ENCODE measurements around the gene WLS.

The WLS gene

GRCh38 chr1:68218490-68218889 is 13.8 kb downstream of the WLS start:
- DNase-seq (ENCODE audit: low spot score in 2 of 2) (no peak), ATAC-seq (ENCODE audit: low read depth) (no peak)
- Mint-ChIP-seq H3K27me3 (peaks cover 10% of the 10 kb centered on the region), H3K36me3 (no peaks in the 10 kb centered on the region), H3K4me1 (no peaks in the 10 kb centered on the region), H3K27ac (no peak overlapping the region), H3K9me3 (no peaks in the 10 kb centered on the region), H3K4me3 (no peak overlapping the region)

GRCh38 chr1:68217618-68218017 is 14.7 kb downstream of the WLS start:
- ATAC-seq (ENCODE audit: low read depth) (no peak), DNase-seq (ENCODE audit: low spot score in 2 of 2) (no peak)
- no peak overlapping the region for H3K4me3 Mint-ChIP-seq
- H3K36me3 Mint-ChIP-seq: no peaks in the 10 kb centered on the region
- no peak overlapping the region for H3K27ac Mint-ChIP-seq
- peaks cover 6% of the 10 kb centered on the region for H3K27me3 Mint-ChIP-seq
- H3K9me3 Mint-ChIP-seq: no peaks in the 10 kb centered on the region
- H3K4me1 Mint-ChIP-seq: no peaks in the 10 kb centered on the region

- DNase-seq (ENCODE audit: low spot score in 2 of 2): no peak
Measured at GRCh38 chr1:68217060-68217554, 15.2 kb downstream of the WLS start.

DNA sequence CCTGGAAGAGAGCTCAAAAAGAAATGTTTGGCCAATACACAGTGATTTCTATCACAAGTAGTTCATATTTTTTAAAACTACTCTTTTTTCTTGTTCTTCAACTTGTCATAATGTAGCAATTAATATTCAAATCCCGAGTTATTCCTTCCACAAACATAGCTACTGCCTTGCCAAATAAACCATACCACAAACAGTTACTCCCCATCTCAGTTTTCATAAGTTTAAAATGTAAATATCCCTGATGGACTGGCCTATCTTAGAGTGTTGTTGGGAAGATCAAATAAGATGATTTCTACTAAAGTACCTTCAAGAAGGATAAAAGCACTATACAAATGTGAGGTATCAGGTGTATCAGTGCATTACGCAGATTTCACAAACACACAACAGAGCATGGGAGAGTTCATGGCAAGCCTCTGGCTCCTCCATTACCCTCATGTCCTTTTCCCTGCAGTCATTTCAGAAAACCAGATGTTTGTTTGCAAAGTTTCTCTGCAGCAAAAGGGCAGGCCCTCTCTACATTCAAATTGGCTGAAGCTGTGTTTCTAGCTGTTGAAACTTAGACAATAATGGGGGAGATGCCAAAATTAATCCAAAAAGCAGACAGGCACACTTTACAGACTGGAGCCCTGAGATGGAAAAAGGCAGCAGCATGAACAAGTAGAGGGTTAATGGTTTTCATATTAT is 16.1 kb downstream of the WLS start:
- no peak overlapping the region for H3K27ac Mint-ChIP-seq
- no peak overlapping the region for H3K4me3 Mint-ChIP-seq
- no peaks in the 10 kb centered on the region for H3K36me3 Mint-ChIP-seq
- H3K9me3 Mint-ChIP-seq: no peaks in the 10 kb centered on the region
- no peaks in the 10 kb centered on the region for H3K4me1 Mint-ChIP-seq
- H3K27me3 Mint-ChIP-seq: peaks cover 8% of the 10 kb centered on the region
- no peak for DNase-seq (ENCODE audit: low spot score in 2 of 2)
- ATAC-seq (ENCODE audit: low read depth): no peak

More at GRCh38 chr1:68217060-68217554, 15.2 kb downstream of the WLS start:
- no peak overlapping the region for H3K27ac Mint-ChIP-seq
- H3K9me3 Mint-ChIP-seq: no peaks in the 10 kb centered on the region
- no peaks in the 10 kb centered on the region for H3K4me1 Mint-ChIP-seq
- H3K27me3 Mint-ChIP-seq: peaks cover 6% of the 10 kb centered on the region
- no peak overlapping the region for H3K4me3 Mint-ChIP-seq
- no peak for ATAC-seq (ENCODE audit: low read depth)
- no peaks in the 10 kb centered on the region for H3K36me3 Mint-ChIP-seq

DNA sequence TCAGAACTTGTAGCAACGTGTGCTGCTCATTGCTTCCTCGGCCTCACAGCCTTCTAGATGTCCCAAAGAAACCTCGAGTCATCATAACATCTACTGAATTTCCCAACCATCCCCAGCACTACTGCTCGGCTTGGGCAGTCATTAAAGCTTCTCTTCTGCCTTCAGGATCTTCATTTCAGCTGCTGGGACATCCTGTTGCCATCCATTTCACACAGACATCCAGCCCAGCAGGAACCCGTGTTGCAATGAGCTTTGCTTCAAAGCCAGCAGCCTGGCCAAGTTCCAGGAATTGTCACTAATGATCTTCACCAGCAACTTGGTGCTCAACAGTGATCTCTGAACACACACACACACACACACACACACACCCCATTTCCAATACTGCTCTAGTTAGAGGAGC is 18.5 kb downstream of the WLS start:
- no peak overlapping the region for H3K27ac Mint-ChIP-seq
- no peak overlapping the region for H3K4me3 Mint-ChIP-seq
- no peaks in the 10 kb centered on the region for H3K36me3 Mint-ChIP-seq
- DNase-seq (ENCODE audit: low spot score in 2 of 2): no peak
- peaks cover 11% of the 10 kb centered on the region for H3K27me3 Mint-ChIP-seq
- no peaks in the 10 kb centered on the region for H3K9me3 Mint-ChIP-seq
- no peaks in the 10 kb centered on the region for H3K4me1 Mint-ChIP-seq
- no peak for ATAC-seq (ENCODE audit: low read depth)

DNA sequence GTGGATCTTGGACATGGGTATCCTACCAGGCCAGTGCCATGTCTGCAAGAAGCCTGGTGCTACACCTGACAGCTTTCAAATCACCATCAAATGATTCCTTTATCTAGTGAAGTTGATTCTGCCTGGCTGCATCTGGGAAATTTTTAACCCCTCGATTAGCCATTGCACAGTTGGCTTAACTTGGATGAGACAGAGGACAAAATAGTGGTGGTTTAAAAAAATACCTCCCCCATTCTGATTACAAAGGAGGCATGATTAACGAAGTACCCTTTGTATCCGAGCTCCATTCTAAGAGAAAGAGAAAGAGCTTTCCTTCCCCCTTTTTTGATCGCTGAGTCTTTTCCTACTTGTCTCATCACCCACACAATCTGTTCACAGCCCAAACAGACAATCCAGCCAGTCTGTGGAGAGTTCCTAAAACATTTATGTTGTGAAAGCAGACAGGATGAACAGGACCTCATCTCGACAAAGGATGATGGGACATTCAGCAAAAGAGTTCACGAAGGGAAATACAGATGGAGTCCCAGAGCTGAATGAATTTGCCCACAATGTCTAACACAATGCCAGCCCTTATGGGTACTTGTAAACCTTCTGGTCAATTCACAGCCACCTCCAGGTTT is 20.5 kb downstream of the WLS start:
- H3K4me3 Mint-ChIP-seq: no peak overlapping the region
- H3K4me1 Mint-ChIP-seq: no peaks in the 10 kb centered on the region
- no peak overlapping the region for H3K27ac Mint-ChIP-seq
- DNase-seq (ENCODE audit: low spot score in 2 of 2) (no peak), ATAC-seq (ENCODE audit: low read depth) (no peak)
- no peaks in the 10 kb centered on the region for H3K9me3 Mint-ChIP-seq
- H3K27me3 Mint-ChIP-seq: peaks cover 9% of the 10 kb centered on the region
- H3K36me3 Mint-ChIP-seq: no peaks in the 10 kb centered on the region

DNA sequence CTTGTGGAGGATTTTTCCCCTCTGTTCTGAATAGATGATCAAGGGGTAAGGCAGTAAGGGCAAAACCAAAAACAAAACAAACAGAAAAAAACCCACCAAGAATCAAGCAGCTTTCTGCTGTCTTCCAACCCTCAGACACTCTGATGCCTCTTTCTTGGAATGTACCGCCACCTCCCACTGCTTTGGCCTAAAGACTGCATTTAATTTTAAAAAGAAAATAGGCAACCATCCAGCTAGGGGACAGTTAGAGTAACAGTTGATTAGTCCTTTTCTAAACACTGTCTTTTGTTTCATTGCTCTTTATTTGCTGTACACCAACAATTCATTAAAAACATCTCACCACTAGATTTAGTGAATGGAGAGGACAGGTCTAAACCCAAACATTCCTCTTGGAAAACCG is 21.5 kb downstream of the WLS start:
- peaks cover 9% of the 10 kb centered on the region for H3K27me3 Mint-ChIP-seq
- no peak overlapping the region for H3K4me3 Mint-ChIP-seq
- no peaks in the 10 kb centered on the region for H3K4me1 Mint-ChIP-seq
- H3K27ac Mint-ChIP-seq: no peak overlapping the region
- no peaks in the 10 kb centered on the region for H3K9me3 Mint-ChIP-seq
- DNase-seq (ENCODE audit: low spot score in 2 of 2): no peak
- no peaks in the 10 kb centered on the region for H3K36me3 Mint-ChIP-seq
- ATAC-seq (ENCODE audit: low read depth): no peak

DNA sequence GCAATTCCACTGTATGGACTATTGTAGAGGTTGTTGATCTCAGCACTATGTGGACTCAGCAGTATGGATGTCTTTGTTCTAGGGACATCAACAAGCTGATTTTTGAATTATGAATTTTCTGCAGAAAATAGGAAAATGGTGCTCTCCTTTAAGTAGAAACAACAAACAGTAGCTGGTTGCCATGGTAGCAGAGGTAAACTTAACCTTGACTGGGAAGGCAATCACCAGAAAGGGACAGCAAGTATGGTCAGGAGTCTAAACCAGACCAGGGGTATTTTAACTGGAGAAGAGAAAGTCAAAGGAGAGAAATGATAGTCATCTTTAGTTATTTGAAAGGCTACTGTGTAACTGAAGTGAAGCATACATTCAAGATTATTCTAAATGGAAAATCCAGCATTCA is 22.3 kb downstream of the WLS start:
- H3K27me3 Mint-ChIP-seq: peaks cover 9% of the 10 kb centered on the region
- H3K9me3 Mint-ChIP-seq: no peaks in the 10 kb centered on the region
- no peak for ATAC-seq (ENCODE audit: low read depth)
- no peak overlapping the region for H3K27ac Mint-ChIP-seq
- H3K4me3 Mint-ChIP-seq: no peak overlapping the region
- no peaks in the 10 kb centered on the region for H3K36me3 Mint-ChIP-seq
- no peaks in the 10 kb centered on the region for H3K4me1 Mint-ChIP-seq
- DNase-seq (ENCODE audit: low spot score in 2 of 2): no peak

GRCh38 chr1:68206848-68207689 is 25.3 kb downstream of the WLS start:
- H3K4me1 Mint-ChIP-seq: no peaks in the 10 kb centered on the region
- DNase-seq (ENCODE audit: low spot score in 2 of 2) (no peak), ATAC-seq (ENCODE audit: low read depth) (no peak)
- no peaks in the 10 kb centered on the region for H3K36me3 Mint-ChIP-seq
- no peaks in the 10 kb centered on the region for H3K9me3 Mint-ChIP-seq
- H3K27me3 Mint-ChIP-seq: peaks cover 5% of the 10 kb centered on the region
- no peak overlapping the region for H3K27ac Mint-ChIP-seq
- H3K4me3 Mint-ChIP-seq: no peak overlapping the region

DNA sequence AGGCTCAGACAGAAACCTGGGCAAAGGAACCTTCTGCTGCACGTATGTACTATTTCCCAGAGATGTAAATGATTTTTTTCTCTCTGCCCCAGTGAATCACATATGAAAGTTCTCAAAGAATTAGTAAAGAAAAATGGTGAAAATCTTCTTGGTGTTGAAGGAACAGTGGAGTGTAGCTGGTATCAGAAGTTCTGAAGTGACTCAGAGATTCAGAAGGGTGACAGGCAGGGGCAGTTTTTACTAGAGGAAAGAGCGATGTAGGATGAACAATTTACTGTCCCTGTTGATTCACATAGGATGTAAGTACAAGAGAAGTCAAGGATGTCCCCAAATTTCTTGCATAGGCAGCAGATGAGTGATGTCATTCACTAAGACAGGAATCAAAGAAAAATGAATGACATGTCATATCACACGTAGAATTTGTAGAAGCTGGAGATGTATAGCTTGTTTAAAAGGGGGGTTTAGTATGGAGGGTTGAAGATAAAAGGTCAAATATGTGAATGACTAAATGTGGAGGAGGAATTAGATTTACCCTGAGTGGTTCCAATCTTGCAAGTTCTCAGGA is 26.4 kb downstream of the WLS start:
- no peak overlapping the region for H3K4me3 Mint-ChIP-seq
- no peak for DNase-seq (ENCODE audit: low spot score in 2 of 2)
- H3K27ac Mint-ChIP-seq: no peak overlapping the region
- peaks cover 3% of the 10 kb centered on the region for H3K27me3 Mint-ChIP-seq
- H3K4me1 Mint-ChIP-seq: no peaks in the 10 kb centered on the region
- H3K9me3 Mint-ChIP-seq: no peaks in the 10 kb centered on the region
- no peak for ATAC-seq (ENCODE audit: low read depth)
- H3K36me3 Mint-ChIP-seq: no peaks in the 10 kb centered on the region

DNA sequence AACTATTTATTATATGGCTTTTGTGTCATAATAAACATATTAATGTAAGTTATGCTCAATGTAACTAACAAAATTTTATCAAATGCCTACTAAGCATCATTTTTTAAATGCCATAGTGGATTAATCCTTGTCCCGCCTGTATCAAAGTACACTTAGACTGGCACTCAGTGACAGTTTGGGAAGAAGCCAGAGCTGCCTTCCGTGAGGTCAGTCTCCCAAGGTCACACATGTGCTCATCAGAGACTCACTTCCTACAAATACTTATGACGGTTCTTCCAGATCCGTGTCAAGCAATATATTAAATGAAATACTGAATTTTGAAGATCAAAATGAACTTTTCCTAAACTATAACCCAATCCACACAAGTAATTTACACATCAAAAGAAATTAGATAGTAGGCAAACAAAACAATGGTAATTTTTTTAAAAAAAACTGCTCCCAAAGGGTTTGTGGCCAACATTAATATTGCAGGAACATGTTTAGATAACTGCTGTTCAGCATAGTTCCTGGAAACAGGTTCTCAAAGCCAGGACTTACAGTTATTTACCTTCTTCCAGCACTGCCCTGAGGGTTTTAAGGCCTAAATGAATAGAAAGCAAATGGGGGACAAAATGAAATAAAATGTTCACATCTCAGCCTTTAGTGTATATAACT is 27.2 kb downstream of the WLS start:
- H3K27me3 Mint-ChIP-seq: peaks cover 3% of the 10 kb centered on the region
- ATAC-seq (ENCODE audit: low read depth) (no peak), DNase-seq (ENCODE audit: low spot score in 2 of 2) (no peak)
- no peak overlapping the region for H3K4me3 Mint-ChIP-seq
- no peaks in the 10 kb centered on the region for H3K4me1 Mint-ChIP-seq
- no peak overlapping the region for H3K27ac Mint-ChIP-seq
- H3K36me3 Mint-ChIP-seq: no peaks in the 10 kb centered on the region
- H3K9me3 Mint-ChIP-seq: no peaks in the 10 kb centered on the region

GRCh38 chr1:68202239-68202832 is 30.0 kb downstream of the WLS start:
- no peak overlapping the region for H3K27ac Mint-ChIP-seq
- H3K4me3 Mint-ChIP-seq: no peak overlapping the region
- H3K4me1 Mint-ChIP-seq: no peaks in the 10 kb centered on the region
- H3K27me3 Mint-ChIP-seq: no peaks in the 10 kb centered on the region
- no peaks in the 10 kb centered on the region for H3K36me3 Mint-ChIP-seq
- DNase-seq (ENCODE audit: low spot score in 2 of 2) (no peak), ATAC-seq (ENCODE audit: low read depth) (no peak)
- no peaks in the 10 kb centered on the region for H3K9me3 Mint-ChIP-seq

DNA sequence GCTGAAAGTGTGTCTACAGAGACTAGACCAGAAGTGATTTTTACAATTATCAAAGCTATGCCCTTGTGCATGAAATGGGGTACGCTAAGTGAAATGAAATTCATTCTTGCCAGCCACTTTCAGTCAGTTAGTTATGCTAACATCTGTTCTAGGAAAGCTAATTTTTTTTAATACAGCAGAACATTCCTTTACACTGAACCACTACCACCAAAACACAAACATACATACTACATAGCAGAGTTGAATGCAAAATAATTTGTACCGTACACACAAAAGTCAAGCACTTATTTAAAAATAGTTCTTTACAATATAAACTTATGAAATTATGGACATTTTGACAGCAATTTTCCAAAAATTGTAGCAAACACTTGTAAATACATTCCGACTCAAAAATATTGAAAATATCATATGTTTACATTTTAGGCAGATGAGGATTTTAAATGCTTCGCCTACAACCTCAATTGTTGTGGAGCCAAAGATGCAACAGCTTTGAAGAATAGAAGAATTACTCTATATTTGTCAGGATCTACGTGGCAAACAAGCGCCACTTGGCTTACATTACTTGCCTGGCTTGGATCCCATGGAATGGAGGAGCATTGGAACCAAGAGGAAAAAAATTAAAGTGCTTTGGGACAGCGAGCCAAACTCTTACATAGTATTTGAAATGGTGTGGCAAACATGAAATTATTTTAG is 30.6 kb downstream of the WLS start:
- ATAC-seq (ENCODE audit: low read depth): no peak
- no peaks in the 10 kb centered on the region for H3K36me3 Mint-ChIP-seq
- H3K27ac Mint-ChIP-seq: no peak overlapping the region
- no peak overlapping the region for H3K4me3 Mint-ChIP-seq
- H3K27me3 Mint-ChIP-seq: no peaks in the 10 kb centered on the region
- H3K4me1 Mint-ChIP-seq: no peaks in the 10 kb centered on the region
- DNase-seq (ENCODE audit: low spot score in 2 of 2): no peak
- no peaks in the 10 kb centered on the region for H3K9me3 Mint-ChIP-seq

Data from memory B cell (primary cell).